ENCODE results near the gene TMEM161A. TPM values are rescaled to one million over a fixed set of nuclear protein-coding genes. Genes with fewer than 3 reads are reported as not detected.

The TMEM161A gene
- polyA plus RNA-seq, 3 donors: 25.7 to 29.2 (median 28.6) TPM

DNA sequence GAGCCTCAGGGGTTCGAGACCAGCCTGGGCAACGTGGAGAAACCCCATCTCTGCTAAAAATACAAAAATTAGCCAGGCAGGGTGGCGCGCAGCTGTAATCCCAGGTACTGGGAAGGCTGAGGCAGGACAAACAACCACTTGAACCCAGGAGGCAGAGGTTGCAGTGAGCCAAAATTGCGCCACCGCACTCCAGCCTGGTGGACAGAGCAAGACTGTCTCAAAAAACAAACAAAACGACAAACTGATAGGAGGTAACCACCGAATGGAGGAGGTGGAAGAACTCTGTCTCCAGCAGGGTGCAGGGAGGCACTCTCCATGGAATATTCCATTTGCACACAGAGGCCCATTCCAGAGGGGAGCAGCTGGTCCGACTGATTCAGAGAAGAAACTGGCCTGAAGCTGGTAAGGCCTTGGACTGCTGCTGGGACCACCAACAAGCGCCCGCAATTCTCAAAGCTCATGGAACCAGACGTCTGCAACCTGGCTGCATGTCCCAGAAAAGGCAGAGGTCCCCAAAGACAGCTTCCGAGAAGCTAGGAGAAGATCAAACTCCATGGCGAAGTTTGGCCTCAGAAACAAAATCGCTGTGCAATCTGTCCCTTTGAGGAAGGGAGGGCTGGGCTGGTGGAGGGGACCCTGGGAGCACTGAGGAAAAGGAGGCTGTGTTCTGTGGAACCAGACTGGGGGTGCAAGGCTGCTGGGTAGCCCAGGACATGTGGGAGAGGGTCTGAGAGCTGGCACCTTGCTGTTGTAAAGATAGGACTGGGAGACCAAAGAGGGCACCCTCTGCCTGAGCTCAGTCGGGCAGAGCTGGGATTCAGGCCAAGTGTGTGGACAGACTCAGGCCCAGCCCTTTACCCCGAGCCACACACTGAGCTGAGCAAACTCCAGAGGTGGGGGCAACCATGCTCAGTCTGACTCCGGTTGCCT is 39.3 kb downstream of the TMEM161A start:
- no peak for DNase-seq (ENCODE audit: low read depth in 3 of 3, low spot score in 2 of 3)

DNA sequence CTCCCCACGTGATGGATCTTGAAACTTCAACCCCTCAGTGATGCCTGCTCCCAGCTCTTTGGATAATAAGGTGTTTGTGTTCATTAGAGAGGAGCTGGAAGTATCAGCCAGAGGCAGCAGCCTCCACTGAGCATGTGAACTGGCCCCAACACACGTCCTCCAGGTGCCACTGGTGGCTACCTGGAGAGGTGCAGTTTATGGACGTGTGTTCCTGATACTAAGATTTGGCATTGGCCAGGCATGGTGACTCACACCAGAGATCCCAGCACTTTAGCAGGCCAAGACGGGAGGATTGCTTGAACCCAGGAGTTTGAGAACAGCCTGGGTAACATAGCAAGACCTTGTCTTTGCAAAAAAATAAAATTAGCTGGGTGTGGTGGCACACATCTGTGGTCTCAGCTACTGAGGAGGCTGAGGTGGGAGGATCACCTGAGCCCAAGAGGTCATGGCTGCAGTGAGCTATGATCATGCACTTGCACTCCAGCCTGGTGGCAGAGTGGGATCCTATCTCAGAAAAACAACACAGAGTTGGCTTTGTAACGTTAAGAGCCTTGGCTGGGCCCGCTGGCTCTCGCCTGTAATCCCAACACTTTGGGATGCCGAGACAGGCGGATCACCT is 40.1 kb downstream of the TMEM161A start:
- no peak for DNase-seq (ENCODE audit: low read depth in 3 of 3, low spot score in 2 of 3)

DNA sequence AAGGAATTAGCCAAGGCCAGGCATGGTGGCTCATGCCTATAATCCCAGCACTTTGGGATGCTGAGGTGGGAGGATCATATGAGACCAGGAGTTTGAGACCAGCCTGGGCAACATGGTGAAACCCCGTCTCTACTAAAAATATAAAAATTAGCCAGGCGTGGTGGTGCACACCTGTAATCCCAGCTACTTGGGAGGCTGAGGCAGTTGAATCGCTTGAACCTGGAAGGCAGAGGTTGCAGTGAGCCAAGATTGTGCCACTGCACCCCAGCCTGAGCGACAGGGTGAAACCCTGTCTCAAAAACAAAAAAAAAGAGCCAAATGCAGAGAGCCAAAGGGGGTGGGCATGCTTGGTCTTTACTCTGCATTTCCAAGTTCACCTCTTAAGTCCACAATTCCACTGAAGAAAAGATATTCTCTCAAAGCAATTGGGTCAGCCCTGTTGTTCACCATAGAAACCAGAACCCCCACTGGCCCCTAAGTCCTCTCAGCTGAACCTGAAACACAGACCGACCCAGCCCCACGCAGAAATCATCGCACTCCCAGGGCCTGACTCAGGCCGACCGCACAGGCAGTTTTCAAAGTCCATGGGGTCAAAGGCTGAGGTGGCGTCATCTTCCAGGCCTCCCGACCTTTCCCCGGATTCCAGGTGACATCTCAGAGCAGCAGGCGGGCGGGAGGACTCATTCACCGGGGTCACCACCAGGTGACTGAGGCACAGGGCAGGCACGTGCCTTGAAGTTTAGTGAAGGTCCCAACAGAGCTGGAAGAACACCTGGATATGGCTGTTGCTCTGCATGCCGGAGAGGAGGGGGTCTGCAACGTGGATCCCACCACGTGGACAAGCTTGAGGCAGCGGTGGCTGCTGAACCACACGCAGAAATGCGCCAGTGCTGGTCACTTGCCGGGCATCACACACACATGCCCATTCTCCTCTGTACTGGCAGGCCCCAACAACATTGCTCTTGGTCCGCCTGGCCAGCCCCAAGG is 41.3 kb downstream of the TMEM161A start:
- DNase-seq (ENCODE audit: low read depth in 3 of 3, low spot score in 2 of 3): no peak

DNA sequence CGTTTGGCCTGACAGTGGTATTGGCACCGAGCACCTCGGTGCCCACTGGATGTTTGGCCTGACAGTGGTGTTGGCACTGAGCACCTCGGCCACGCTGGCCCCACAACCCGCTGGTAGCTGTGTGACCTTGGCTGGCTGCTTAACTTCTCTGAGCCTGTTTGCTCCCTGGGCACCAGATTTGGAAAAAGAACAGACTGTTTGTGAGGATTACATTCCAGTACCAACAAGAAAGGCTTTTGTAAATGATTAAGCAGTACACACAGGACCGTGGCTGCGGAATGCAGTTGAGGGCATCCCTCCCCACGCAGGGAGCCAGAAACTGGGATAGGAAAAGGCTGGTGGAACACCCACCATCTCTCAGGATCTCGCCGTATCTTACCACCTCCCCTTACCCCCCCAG is 42.6 kb downstream of the TMEM161A start:
- no peak for DNase-seq (ENCODE audit: low read depth in 3 of 3, low spot score in 2 of 3)

DNA sequence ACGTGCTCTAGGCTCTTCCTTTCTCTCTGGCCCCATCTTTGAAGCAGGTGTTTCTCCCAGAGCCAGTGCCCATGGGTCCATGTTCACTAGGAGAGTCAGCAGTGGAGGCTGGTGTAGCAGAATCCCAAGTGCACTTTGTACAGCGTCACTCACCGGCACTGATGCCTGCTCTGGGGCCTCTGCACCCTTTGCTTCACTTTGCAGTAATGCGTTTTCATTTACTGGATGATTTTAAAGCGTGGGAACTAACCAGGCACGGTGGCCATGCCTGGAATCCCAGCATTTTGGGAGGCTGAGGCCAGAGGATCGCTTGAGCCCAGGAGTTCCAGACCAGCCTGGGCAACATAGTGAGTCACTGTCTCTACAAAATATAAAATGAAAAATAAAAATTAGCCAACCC is 43.8 kb downstream of the TMEM161A start:
- no peak for DNase-seq (ENCODE audit: low read depth in 3 of 3, low spot score in 2 of 3)

DNA sequence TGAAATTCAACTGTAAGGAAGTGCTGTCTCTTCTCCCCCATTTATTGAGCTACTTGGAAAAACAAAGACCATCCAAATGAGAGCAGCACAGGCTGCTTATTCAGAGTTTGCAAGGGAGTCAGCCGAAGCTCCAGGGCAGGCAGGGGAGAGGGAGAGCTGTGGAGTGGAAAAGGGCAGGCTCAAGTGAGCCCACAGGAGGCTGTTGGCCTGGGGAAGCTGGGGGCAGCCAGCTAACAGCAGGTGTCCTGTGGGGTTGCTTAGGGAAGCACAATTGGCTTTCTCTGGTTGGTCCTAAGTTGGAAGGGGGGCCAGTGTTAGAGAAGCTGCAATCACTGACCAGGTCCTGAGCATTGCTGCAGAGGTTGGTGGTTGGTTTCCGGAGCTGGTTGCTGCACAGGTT is 50.6 kb downstream of the TMEM161A start:
- no peak for DNase-seq (ENCODE audit: low read depth in 3 of 3, low spot score in 2 of 3)

DNA sequence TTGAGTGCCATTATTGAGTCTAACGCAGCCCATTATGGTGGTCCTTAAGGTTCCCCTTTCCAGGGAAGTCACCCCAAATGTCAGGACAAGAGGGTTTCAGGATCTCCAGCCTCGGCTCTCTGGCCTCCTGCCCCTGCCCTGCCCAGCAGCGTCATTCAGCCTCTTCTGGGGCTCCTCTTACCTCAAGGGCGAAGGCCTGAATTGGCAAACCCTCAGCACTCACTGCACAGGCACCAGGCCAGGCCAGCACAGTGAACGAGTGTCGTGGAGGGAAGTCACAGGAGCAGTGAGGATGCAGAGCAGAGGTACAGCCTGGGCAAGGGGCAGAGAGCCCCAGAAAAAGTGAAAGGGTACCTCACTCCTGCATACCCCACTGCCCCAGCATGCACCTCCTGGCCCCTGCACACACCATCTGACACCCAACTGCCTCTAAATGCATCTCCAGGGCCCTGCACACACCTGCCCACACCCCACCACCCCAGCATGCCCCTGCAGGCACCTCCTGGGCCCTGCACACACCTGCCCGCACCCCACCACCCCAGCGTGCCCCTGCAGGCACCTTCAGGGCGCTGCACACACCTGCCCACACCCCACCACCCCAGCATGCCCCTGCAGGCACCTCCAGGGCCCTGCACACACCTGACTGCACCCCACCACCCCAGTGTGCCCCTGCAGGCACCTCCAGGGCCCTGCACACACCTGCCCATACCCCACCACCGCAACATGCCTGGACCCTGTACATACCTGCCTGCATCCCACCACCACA is 54.7 kb downstream of the TMEM161A start:
- DNase-seq (ENCODE audit: low read depth in 3 of 3, low spot score in 2 of 3): no peak

DNA sequence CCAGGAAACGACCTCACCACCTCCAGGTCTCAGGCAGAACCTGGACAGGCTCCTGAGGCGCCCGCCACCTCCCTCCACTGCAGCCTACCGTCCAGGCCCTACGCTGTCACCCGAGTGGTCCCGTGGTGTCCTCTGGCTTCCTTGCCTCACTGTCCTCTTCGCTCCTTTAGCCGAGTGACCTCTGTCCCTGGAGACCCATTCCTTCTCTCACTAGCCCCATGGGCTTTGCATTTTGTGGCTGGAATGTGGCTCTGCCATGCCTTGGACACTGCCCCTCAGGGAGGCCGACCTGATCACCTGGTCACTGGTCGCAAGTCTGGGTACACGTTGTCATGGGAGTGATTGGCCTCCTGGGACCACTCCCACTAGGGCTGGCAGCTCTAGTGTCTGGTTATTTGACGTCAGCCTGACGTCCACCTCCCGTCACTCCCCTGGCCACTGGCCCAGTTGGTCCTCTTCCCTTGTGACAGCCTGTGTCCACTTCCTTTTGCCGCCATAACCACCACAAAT is 56.6 kb downstream of the TMEM161A start:
- no peak for DNase-seq (ENCODE audit: low read depth in 3 of 3, low spot score in 2 of 3)

DNA sequence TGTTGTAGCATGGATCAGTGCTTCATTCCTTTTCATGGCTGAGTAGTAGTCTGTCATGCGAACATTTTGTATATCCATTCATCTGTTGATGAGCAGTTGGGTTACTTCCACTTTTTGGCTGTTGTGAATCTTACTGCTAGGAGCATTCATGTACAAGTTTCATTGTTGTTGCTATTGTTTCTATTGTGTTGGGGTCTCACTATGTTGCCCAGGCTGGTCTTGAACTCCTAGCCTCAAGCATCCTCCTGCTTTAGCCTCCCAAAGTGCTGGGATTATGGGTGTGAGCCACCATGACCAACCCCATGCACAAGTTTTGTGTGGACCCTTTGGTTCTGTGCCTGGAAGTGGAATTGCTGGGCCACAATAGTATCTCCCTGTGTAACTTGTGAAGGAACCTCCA is 58.7 kb downstream of the TMEM161A start:
- DNase-seq (ENCODE audit: low read depth in 3 of 3, low spot score in 2 of 3): no peak

DNA sequence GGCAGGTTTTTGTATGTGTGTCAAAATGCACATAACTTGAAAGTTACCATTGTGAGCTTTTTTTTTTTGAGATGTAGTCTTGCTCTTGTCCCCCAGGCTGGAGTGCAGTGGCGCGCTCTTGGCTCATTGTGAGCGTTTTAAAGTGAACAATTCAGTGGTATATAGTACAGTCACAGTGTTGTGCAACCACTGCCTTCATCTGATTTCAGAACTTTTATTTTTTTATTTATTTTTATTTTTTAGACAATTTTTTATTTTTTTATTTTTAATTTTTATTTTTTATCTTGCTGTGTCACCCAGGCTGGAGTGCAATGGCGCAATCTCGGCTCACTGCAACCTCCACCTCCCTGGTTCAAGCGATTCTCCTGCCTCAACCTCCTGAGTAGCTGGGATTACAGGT is 59.5 kb downstream of the TMEM161A start:
- no peak for DNase-seq (ENCODE audit: low read depth in 3 of 3, low spot score in 2 of 3)

DNA sequence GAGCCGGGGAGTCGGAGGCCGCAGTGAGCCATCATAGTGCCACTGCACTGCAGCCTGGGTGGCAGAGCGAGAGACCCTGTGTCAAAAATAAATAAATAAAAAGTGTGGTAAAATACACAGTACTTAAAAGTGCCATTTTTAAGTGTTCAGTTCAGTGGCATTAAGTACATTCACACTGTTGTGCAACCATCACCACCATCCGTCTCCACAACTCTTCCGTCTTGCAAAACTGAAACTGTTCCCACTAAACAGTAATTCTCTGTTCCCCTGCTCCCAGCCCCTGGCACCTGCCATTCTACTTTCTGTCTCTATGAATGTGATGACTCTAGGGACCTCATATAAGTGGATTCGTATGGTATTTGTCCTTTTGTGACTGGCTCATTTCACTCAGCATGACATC is 61.2 kb downstream of the TMEM161A start:
- DNase-seq (ENCODE audit: low read depth in 3 of 3, low spot score in 2 of 3): no peak

DNA sequence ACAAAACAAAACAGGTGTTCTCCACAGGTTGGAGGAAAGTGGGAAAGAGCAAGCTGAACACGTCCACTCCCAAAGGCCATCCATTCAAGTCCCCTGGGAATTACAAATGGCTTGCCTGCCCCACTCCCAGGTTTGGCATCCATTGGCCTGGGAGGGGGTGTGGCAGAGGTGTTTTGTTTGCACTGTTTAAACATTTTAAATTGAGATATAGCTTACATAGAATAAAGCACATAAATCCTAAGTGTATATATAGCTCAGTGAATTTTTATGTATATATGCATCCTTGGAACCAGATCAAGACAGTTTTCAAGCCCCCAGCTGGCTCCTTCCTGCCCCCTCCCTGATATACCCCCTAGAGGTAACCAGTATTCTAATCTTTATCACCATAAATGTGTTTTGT is 61.8 kb downstream of the TMEM161A start:
- DNase-seq (ENCODE audit: low read depth in 3 of 3, low spot score in 2 of 3): no peak

DNA sequence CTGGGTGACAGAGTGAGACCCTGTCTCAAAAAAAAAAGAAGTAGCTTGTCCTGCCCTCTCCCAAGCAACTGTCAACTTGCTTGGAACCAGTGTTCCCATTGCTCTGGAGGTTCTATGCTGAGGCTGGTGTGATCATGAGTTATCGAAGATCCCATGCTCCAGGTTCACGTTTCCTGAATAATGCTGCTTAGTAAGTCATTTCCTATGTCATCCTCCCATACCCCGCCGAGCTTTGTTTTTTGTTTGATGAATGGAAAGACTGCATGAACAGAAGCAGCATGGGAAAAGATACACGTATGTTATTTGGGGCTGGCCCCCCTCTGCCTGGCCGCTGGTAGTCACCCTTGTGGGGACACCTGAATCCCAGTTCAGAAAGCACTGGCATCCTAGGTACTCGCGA is 63.2 kb downstream of the TMEM161A start:
- no peak for DNase-seq (ENCODE audit: low read depth in 3 of 3, low spot score in 2 of 3)

DNA sequence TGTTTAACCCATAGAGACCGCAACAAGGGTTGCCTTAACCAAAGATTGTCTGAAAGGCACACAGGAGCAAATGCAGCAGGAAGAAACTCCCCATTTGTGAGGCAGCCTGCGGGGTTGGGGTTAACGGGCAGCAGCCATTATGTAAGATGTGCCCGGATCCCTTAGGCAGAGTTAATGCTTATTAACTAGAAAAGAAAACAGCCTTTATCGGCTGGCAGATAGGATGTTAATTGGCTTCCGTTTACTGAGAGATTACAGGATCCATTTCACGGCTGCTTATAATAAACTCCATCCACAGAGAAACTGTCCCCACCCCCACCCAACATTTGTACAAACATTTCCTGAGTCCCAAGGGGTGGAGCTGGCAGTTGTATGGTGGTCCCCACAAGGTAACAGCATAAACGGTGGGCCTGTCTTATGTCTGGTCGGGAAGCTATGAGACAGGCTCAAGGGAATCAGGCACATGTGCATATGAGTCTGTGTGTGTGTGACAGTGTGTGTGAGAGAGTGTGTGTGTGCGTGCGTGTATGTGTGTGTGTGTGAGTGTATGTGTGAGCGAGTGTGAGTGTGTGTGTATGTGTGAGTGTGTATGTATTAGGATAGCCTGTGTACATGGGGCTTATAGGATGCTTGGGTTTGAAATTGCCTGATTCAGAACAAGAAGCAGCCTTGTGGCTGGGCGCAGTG is 63.9 kb downstream of the TMEM161A start:
- no peak for DNase-seq (ENCODE audit: low read depth in 3 of 3, low spot score in 2 of 3)

DNA sequence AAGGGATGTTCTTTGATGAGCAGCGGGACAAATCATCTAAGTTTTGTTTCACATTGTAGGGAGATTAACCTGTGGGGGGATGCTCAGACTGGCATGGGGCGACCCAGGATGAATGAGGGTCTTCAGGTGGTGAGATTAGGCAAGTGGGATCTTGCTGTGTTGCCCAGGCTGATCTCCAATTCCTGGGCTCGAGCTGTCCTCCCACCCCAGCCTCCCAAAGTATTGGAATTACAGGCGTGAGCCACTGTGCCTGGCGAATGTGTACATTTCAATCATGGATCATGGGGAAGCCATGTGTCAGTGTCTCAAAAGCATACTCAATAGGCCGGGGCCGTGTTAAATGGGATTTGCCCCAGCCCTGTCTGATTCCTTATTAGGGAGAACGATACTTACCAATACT is 66.4 kb downstream of the TMEM161A start:
- DNase-seq (ENCODE audit: low read depth in 3 of 3, low spot score in 2 of 3): no peak

Measured in right renal cortex interstitium (tissue), 3 donors.